Hematopoietic multipotent progenitor cell treated with erythropoietin and hydrocortisone succinate and interleukin-3 and kit ligand, for 17 days (in vitro differentiated cells): ENCODE results near the gene CST7.

Source experiments
- DNase-seq: peaks from one replicate; pipeline ENCODE4 v3.0.0-alpha.2; 2015; ENCODE audit warnings: low spot score

The CST7 gene

GRCh38 chr20:25003002-25003401, 53.9 kb downstream of the CST7 start:
- no peak for DNase-seq

DNA sequence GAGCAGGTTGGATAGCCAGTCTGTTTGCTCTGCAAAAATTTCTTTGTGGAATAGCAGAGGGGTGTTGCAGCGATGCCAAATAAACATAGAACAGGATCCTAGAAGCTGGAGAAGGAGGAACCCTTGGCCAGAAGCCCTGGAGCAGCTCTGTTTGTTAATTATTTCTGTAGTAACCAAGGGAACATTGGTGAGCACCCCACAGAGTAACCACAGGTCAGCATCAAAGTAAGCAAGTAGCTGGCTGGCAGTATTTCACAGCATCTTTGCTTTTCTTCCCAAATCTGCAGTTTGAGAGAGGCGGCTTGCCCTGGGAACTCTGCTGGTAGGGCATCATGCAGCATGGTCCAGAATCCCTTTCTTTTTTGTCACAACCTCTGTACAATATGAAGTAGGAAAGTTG, 56.2 kb downstream of the CST7 start:
- no peak for DNase-seq

DNA sequence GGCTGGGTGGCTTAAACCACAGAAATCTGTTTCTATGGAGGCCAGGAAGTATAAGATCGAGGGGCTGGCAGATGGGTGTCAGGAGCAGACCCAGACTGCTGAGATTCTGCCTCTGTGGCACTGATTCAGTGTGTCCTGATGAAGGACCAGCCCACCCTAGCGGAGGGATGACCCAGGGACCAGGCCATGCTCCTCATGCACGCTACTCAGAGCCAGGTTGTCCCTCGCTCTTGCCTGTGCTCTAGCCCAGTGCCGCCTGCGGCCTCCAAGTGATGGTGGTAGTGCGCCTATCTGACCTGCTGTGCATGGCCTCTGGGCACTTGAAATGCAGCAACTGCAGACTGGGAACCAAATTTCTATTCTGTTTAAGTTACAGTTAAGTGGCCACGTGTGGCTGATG, 56.6 kb downstream of the CST7 start:
- no peak for DNase-seq

- no peak for DNase-seq
Observed at GRCh38 chr20:25006431-25007167, 57.5 kb downstream of the CST7 start.

GRCh38 chr20:25007491-25008305, 58.6 kb downstream of the CST7 start:
- DNase-seq = no peak

DNA sequence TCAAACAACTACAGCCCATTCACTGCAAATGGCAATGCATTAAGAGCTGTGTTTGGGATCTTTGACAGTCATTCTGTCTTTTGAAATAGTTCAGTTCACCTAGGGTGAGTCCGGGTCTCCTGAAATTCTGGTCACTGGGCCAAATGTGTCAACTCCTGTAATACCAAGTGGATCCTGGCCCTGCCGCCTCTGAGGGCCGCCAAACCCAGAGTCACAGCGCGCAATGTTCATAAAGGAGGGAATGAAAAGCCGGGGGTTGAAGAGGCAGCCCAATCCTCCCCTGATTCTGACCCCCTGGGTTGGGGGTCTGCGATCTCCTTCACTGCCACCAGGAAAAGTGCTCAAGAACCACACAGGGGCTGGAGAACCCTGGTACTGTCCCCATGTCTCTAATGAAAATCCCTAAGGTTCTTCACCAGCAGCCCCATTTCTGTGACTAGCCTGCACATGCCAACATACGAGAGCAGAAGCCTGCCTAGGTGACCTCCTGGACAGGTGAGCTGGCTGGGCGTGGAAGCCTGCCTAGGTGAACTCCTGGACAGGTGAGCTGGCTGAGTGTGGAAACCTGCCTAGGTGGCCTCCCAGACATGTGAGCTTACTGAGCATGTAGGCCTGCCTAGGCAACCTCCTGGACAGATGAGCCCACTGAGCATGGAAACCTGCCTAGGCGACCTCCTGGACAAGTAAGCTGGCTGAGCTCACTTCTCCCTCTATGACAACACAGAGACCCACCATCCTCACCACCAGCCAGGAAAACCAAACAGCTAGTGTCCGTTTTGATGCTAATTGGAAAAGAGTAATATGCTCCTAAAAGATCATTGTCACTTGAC, 59.5 kb downstream of the CST7 start:
- no peak for DNase-seq
